ENCODE measurements around the gene ARL14EP.

GRCh38 chr11:30346068-30346688 is 23.3 kb downstream of the ARL14EP start:
- TF ChIP-seq CTCF (conservative IDR thresholded peaks at IDR 0.05 in 1 of 2, IDR thresholded peaks at IDR 0.05 in 1 of 2; ENCODE audit: low read depth in 1 of 2, low read length in 2 of 2), result peak; percentile 46 to 55
- TF ChIP-seq EZH2 (IDR thresholded peaks at IDR 0.05; ENCODE audit: low read length, missing control alignments), result no peak
